Neural progenitor cell (in vitro differentiated cells): Measurements from ENCODE around the gene ANXA6. TPM values are rescaled to one million over a fixed set of nuclear protein-coding genes. Genes with fewer than 3 reads are reported as not detected.

Experiments used
- DNase-seq: peaks from one replicate; pipeline ENCODE4 v3.0.0-alpha.2; 2016; ENCODE audit warnings: low spot score
- H2AFZ ChIP-seq: fragments of 200-600 bp; sonication (generic); replicated peaks from 2 replicates; pipeline ENCODE4 v1.6.1; 2016; ENCODE audit warnings: antibody characterized with exemption
- H3F3A ChIP-seq: fragments of 200-600 bp; sonication (generic); 2 replicates; pipeline ENCODE4 v1.6.1; 2016; ENCODE audit warnings: antibody characterized with exemption, low read depth
- H3K27ac ChIP-seq: fragments of 200-600 bp; sonication (generic); 2 replicates; pipeline ENCODE4 v1.5.1; 2016; ENCODE audit warnings: mild to moderate bottlenecking
- H3K27me3 ChIP-seq: fragments of 200-600 bp; sonication (generic); 2 replicates; pipeline ENCODE4 v1.6.1; 2016; ENCODE audit warnings: mild to moderate bottlenecking, moderate library complexity
- H3K36me3 ChIP-seq: fragments of 200-600 bp; sonication (generic); 2 replicates; pipeline ENCODE4 v1.5.1; 2016
- H3K4me1 ChIP-seq: fragments of 200-600 bp; sonication (generic); 2 replicates; pipeline ENCODE4 v1.6.1; 2016; ENCODE audit warnings: mixed run types
- H3K4me2 ChIP-seq: fragments of 200-600 bp; sonication (generic); 2 replicates; pipeline ENCODE4 v1.6.1; 2016
- H3K4me3 ChIP-seq: fragments of 200-600 bp; sonication (generic); 2 replicates; pipeline ENCODE4 v1.5.1; 2016
- H3K79me2 ChIP-seq: fragments of 200-600 bp; sonication (generic); 2 replicates; pipeline ENCODE4 v1.6.1; 2016; ENCODE audit warnings: low read depth
- H3K9ac ChIP-seq: fragments of 200-600 bp; sonication (generic); 2 replicates; pipeline ENCODE4 v1.6.1; 2016
- H3K9me3 ChIP-seq: fragments of 200-600 bp; sonication (generic); 2 replicates; pipeline ENCODE4 v1.5.1; 2016; ENCODE audit warnings: low read depth
- H4K20me1 ChIP-seq: fragments of 200-600 bp; sonication (generic); 2 replicates; pipeline ENCODE4 v1.6.1; 2016; ENCODE audit warnings: low read depth
- H3K27ac Mint-ChIP-seq: 3 replicates; pipeline ENCODE4 v1.8.0; 2021; ENCODE audit warnings: mixed read lengths
- H3K27me3 Mint-ChIP-seq: 2 replicates; pipeline ENCODE4 v1.8.0; 2022; ENCODE audit warnings: low read depth, mild to moderate bottlenecking, inconsistent platforms, moderate library complexity, mixed read lengths; ENCODE audit not compliant: insufficient read depth
- H3K36me3 Mint-ChIP-seq: 3 replicates; pipeline ENCODE4 v1.8.0; 2021; ENCODE audit warnings: mixed read lengths
- H3K4me1 Mint-ChIP-seq: 3 replicates; pipeline ENCODE4 v1.8.0; 2021; ENCODE audit warnings: mixed read lengths
- H3K4me3 Mint-ChIP-seq: 3 replicates; pipeline ENCODE4 v1.8.0; 2021; ENCODE audit warnings: mild to moderate bottlenecking, moderate library complexity, mixed read lengths
- H3K9me3 Mint-ChIP-seq: 3 replicates; pipeline ENCODE4 v1.8.0; 2020; ENCODE audit warnings: mixed read lengths
- CTCF ChIP-seq: fragments of 200-600 bp; sonication (generic); IDR thresholded peaks from 2 replicates; pipeline ENCODE4 v1.5.1; 2017; ENCODE audit warnings: antibody characterized with exemption, mild to moderate bottlenecking
- EZH2 ChIP-seq: fragments of 200-600 bp; sonication (generic); IDR thresholded peaks from 2 replicates; pipeline ENCODE4 v1.6.1; 2017; ENCODE audit warnings: antibody characterized with exemption, mild to moderate bottlenecking, moderate library complexity
- EZH2phosphoT487 ChIP-seq: fragments of 200-600 bp; sonication (generic); IDR thresholded peaks from 2 replicates; pipeline ENCODE4 v1.6.1; 2017; ENCODE audit warnings: antibody characterized with exemption
- total RNA-seq: library from RNA; depleted of rRNA; stranded (reverse); fragments of >200 nt; gene quantifications from 2 replicates; pipeline ENCODE4 v1.2.3, GENCODE V29; 2015; ENCODE audit warnings: low replicate concordance

Gene ANXA6
- total RNA-seq, 1 donor from 2014 or later: 97.6 TPM

DNA sequence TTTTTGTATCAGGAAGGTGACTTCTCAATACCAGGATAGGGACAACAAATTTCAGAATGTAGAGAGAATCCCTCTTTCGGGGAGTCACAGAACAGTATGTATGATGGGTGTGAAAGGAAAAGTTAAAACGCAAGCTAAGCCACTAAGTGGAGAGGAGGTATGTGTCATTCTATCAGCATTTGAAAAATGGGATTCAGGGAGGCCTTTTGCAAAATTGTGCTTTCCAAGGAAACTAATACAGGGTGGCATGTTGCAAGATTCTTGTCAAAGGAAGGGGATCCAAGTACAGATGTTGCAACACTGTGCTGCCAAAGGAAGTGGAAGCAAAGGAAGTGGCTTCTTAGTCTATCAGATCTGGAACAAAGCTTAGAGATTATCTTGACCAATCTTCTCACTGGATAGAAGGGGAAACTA, 64.1 kb downstream of the ANXA6 start:
- DNase-seq: no peak
- H3K27ac Mint-ChIP-seq: no peak overlapping the region
- no peak overlapping the region for H3K9ac ChIP-seq
- no peak overlapping the region for H3K4me3 ChIP-seq
- H3K9me3 ChIP-seq: no peaks in the 10 kb centered on the region
- no peaks in the 10 kb centered on the region for H3F3A ChIP-seq
- no peak overlapping the region for H2AFZ ChIP-seq
- H3K79me2 ChIP-seq: no peaks in the 10 kb centered on the region
- H4K20me1 ChIP-seq: no peaks in the 10 kb centered on the region
- no peak overlapping the region for H3K4me2 ChIP-seq
- no peak for TF ChIP-seq EZH2
- no peak for TF ChIP-seq EZH2phosphoT487
- no peak for TF ChIP-seq CTCF
- H3K27ac ChIP-seq: no peak overlapping the region
- no peaks in the 10 kb centered on the region for H3K27me3 ChIP-seq
- H3K36me3 ChIP-seq: no peaks in the 10 kb centered on the region
- peaks cover 5% of the 10 kb centered on the region for H3K4me1 ChIP-seq
- no peak overlapping the region for H3K4me3 Mint-ChIP-seq
- no peaks in the 10 kb centered on the region for H3K36me3 Mint-ChIP-seq
- H3K4me1 Mint-ChIP-seq: peaks cover 22% of the 10 kb centered on the region
- no peaks in the 10 kb centered on the region for H3K9me3 Mint-ChIP-seq
- peaks cover 12% of the 10 kb centered on the region for H3K27me3 Mint-ChIP-seq

DNA sequence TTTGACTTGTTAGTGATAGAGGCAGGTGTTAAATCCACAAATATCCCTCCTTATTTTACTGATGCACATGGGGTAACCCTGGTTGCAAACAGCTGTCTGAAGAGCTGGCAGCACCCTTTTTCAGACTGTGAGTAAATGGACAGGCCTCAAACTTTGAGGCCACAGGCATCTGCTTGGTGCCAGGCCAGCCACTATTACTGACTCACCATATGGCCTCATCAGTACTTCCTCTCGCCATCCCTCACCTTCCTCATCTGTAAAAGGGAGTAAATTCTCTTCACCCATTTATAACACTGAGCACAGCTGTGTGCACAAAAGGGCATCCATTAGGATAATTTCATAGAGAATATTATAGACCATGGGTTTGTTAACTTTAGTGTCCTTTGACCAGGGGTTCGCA, 64.8 kb downstream of the ANXA6 start:
- Mint-ChIP-seq H3K36me3 (no peaks in the 10 kb centered on the region), H3K9me3 (no peaks in the 10 kb centered on the region), H3K27ac (peak overlapping the region; percentile 19), H3K4me3 (no peak overlapping the region), H3K4me1 (peaks cover 22% of the 10 kb centered on the region), H3K27me3 (peaks cover 12% of the 10 kb centered on the region)
- Histone ChIP-seq H3K27ac (no peak overlapping the region), H3K4me1 (peaks cover 5% of the 10 kb centered on the region), H3K4me3 (no peak overlapping the region), H3K36me3 (no peaks in the 10 kb centered on the region), H3K9me3 (no peaks in the 10 kb centered on the region), H3K4me2 (no peak overlapping the region), H4K20me1 (no peaks in the 10 kb centered on the region), H3F3A (no peaks in the 10 kb centered on the region), H3K27me3 (no peaks in the 10 kb centered on the region), H3K79me2 (no peaks in the 10 kb centered on the region), H3K9ac (no peak overlapping the region), H2AFZ (no peak overlapping the region)
- TF ChIP-seq CTCF (no peak), EZH2 (no peak), EZH2phosphoT487 (no peak)
- no peak for DNase-seq

- H3K4me1 Mint-ChIP-seq: peaks cover 7% of the 10 kb centered on the region
- no peak overlapping the region for H3K27ac Mint-ChIP-seq
- peaks cover 5% of the 10 kb centered on the region for H3K27me3 Mint-ChIP-seq
- no peak for TF ChIP-seq EZH2phosphoT487
- no peak for TF ChIP-seq EZH2
- TF ChIP-seq CTCF: no peak
- Histone ChIP-seq H3K9ac (no peak overlapping the region), H2AFZ (no peak overlapping the region), H3K4me1 (no peaks in the 10 kb centered on the region), H3K27ac (no peak overlapping the region), H4K20me1 (no peaks in the 10 kb centered on the region), H3K36me3 (no peaks in the 10 kb centered on the region), H3K27me3 (no peaks in the 10 kb centered on the region), H3K4me3 (no peak overlapping the region), H3K4me2 (no peak overlapping the region), H3F3A (no peaks in the 10 kb centered on the region), H3K79me2 (no peaks in the 10 kb centered on the region), H3K9me3 (no peaks in the 10 kb centered on the region)
- no peaks in the 10 kb centered on the region for H3K9me3 Mint-ChIP-seq
- H3K4me3 Mint-ChIP-seq: no peak overlapping the region
- no peak for DNase-seq
- no peaks in the 10 kb centered on the region for H3K36me3 Mint-ChIP-seq
These were observed 67.9 kb downstream of the ANXA6 start for GRCh38 chr5:151089726-151090125.

DNA sequence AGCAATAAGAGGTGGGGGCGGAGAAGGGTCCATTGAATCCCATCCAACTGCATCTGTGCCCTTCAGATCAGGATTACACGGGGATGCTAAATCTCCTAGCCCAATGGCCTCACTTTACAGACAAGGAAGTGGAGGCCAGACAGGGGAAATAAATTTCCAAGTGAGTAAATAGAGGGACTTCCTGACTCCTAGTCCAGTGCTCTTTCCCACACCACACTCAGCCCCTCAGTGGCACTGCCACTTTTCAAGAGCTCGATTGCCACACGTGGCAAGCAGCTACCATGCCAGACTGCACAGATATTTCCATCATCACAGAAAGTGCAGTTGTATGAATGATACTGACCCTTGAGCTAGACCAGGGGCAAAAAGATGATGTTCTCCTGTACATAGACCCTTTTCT, 68.6 kb downstream of the ANXA6 start:
- no peak overlapping the region for H3K9ac ChIP-seq
- H3K4me2 ChIP-seq: no peak overlapping the region
- H3K27me3 Mint-ChIP-seq: peaks cover 3% of the 10 kb centered on the region
- H3F3A ChIP-seq: no peaks in the 10 kb centered on the region
- no peaks in the 10 kb centered on the region for H3K36me3 Mint-ChIP-seq
- no peaks in the 10 kb centered on the region for H4K20me1 ChIP-seq
- H3K79me2 ChIP-seq: no peaks in the 10 kb centered on the region
- TF ChIP-seq CTCF: no peak
- no peak for TF ChIP-seq EZH2
- no peak for TF ChIP-seq EZH2phosphoT487
- no peak overlapping the region for H3K27ac ChIP-seq
- no peak overlapping the region for H3K4me3 ChIP-seq
- no peaks in the 10 kb centered on the region for H3K9me3 Mint-ChIP-seq
- no peak for DNase-seq
- no peak overlapping the region for H2AFZ ChIP-seq
- no peaks in the 10 kb centered on the region for H3K9me3 ChIP-seq
- H3K27ac Mint-ChIP-seq: no peak overlapping the region
- no peaks in the 10 kb centered on the region for H3K4me1 ChIP-seq
- H3K36me3 ChIP-seq: no peaks in the 10 kb centered on the region
- H3K4me3 Mint-ChIP-seq: no peak overlapping the region
- no peaks in the 10 kb centered on the region for H3K27me3 ChIP-seq
- H3K4me1 Mint-ChIP-seq: peaks cover under 1% of the 10 kb centered on the region
